Activated T-cell treated with anti-CD3 and anti-CD28 coated beads, Interleukin-2, amount 50 U/mL, for 48 hours (primary cell): ENCODE measurements around the gene FOXD1.
"Not testable (repeated sequence)": the region's sequence is repeated elsewhere in the genome, so short reads cannot be mapped to it uniquely, and the experiment has no call there.

Experiments used
- DNase-seq, 2 experiments: peaks; one replicate each; pipeline ENCODE4 v3.0.0-alpha.2; 2020

The FOXD1 gene

GRCh38 chr5:73448463-73449136 is at the start of gene FOXD1:
Gene FOXD1 (minus strand): TSS chr5:73448777. CDS start chr5:73448362, 415 bp downstream.
- peak; percentile 73 to 75 for DNase-seq

GRCh38 chr5:73497497-73498056 is 49.0 kb upstream of the FOXD1 start:
- DNase-seq = no peak

- no peak for DNase-seq
These were observed 48.4 kb upstream of the FOXD1 start for GRCh38 chr5:73496984-73497457.

GRCh38 chr5:73495772-73496335 is 47.3 kb upstream of the FOXD1 start:
- DNase-seq = no peak

GRCh38 chr5:73494721-73495120 is 46.1 kb upstream of the FOXD1 start:
- no peak for DNase-seq

GRCh38 chr5:73493421-73493820 is 44.8 kb upstream of the FOXD1 start:
- no peak for DNase-seq

- no peak for DNase-seq
These were observed 42.6 kb upstream of the FOXD1 start for GRCh38 chr5:73491155-73491554.

GRCh38 chr5:73490088-73490487 is 41.5 kb upstream of the FOXD1 start:
- DNase-seq = no peak

- no peak for DNase-seq
These were observed 40.2 kb upstream of the FOXD1 start for GRCh38 chr5:73488806-73489205.

GRCh38 chr5:73487815-73488214 is 39.2 kb upstream of the FOXD1 start:
- DNase-seq = no peak

GRCh38 chr5:73487257-73487656 is 38.7 kb upstream of the FOXD1 start:
- not testable (repeated sequence) for DNase-seq

GRCh38 chr5:73486119-73486899 is 37.7 kb upstream of the FOXD1 start:
- DNase-seq = no peak

- no peak for DNase-seq
These were observed 37.1 kb upstream of the FOXD1 start for GRCh38 chr5:73485715-73486114.

GRCh38 chr5:73484511-73484910 is 35.9 kb upstream of the FOXD1 start:
- DNase-seq = no peak

GRCh38 chr5:73483676-73484075 is 35.1 kb upstream of the FOXD1 start:
- DNase-seq = no peak

- DNase-seq = no peak
These were observed 34.0 kb upstream of the FOXD1 start for GRCh38 chr5:73482383-73483136.

- no peak for DNase-seq
These were observed 31.9 kb upstream of the FOXD1 start for GRCh38 chr5:73480500-73480899.

- no peak for DNase-seq
These were observed 23.5 kb upstream of the FOXD1 start for GRCh38 chr5:73472116-73472515.

- no peak for DNase-seq
These were observed 23.1 kb upstream of the FOXD1 start for GRCh38 chr5:73471654-73472053.

GRCh38 chr5:73469878-73470277 is 21.3 kb upstream of the FOXD1 start:
- no peak for DNase-seq

GRCh38 chr5:73468638-73469037 is 20.1 kb upstream of the FOXD1 start:
- DNase-seq = not testable (repeated sequence)

GRCh38 chr5:73464016-73464745 is 15.6 kb upstream of the FOXD1 start:
- no peak for DNase-seq
